ENCODE data around the gene SNURF.

- TF ChIP-seq, protein P1, sequence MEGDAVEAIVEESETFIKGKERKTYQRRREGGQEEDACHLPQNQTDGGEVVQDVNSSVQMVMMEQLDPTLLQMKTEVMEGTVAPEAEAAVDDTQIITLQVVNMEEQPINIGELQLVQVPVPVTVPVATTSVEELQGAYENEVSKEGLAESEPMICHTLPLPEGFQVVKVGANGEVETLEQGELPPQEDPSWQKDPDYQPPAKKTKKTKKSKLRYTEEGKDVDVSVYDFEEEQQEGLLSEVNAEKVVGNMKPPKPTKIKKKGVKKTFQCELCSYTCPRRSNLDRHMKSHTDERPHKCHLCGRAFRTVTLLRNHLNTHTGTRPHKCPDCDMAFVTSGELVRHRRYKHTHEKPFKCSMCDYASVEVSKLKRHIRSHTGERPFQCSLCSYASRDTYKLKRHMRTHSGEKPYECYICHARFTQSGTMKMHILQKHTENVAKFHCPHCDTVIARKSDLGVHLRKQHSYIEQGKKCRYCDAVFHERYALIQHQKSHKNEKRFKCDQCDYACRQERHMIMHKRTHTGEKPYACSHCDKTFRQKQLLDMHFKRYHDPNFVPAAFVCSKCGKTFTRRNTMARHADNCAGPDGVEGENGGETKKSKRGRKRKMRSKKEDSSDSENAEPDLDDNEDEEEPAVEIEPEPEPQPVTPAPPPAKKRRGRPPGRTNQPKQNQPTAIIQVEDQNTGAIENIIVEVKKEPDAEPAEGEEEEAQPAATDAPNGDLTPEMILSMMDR (conservative IDR thresholded peaks at IDR 0.05 in 1 of 2, IDR thresholded peaks at IDR 0.05 in 1 of 2; ENCODE audit: low read depth in 1 of 2, low read length in 2 of 2) = no peak
- no peak for TF ChIP-seq EZH2 (IDR thresholded peaks at IDR 0.05; ENCODE audit: low read length, missing control alignments)
These were observed 739 bp downstream of the SNURF start for GRCh38 chr15:24955531-24955921.
